Measurements from ENCODE around the gene BCAP29.
A peak's percentile ranks its signal among the peaks of the same experiment; 100 is the strongest.

The BCAP29 gene

GRCh38 chr7:107559864-107560263, 20.2 kb upstream of the BCAP29 start:
- H3K4me1 ChIP-seq (ENCODE audit: control insufficient read depth in 5 of 5, insufficient read depth in 5 of 5, low read length in 5 of 5): peaks cover 0 to 47% (median 35%) of the 10 kb centered on the region in 5 donors
- no peak overlapping the region for H3K4me3 ChIP-seq (ENCODE audit: low read depth in 1 of 5, low read length in 5 of 5)
- no peaks in the 10 kb centered on the region for H3K9me3 ChIP-seq (ENCODE audit: control insufficient read depth in 5 of 5, low read length in 5 of 5)
- peak overlapping the region; percentile 34 for H3K27ac ChIP-seq (ENCODE audit: low read depth, low read length)
- H3K9ac ChIP-seq (ENCODE audit: low read length in 5 of 5): peak overlapping the region in 1 of 5 donors; percentile 66
- H3K36me3 ChIP-seq (ENCODE audit: control insufficient read depth in 5 of 5, insufficient read depth in 5 of 5, low read length in 5 of 5): peaks cover 8 to 17% (median 15%) of the 10 kb centered on the region in 5 donors
- H3K27me3 ChIP-seq (ENCODE audit: control insufficient read depth in 5 of 5, insufficient read depth in 4 of 5, low read length in 5 of 5): no peaks in the 10 kb centered on the region

GRCh38 chr7:107560898-107561516, 19.0 kb upstream of the BCAP29 start:
- Histone ChIP-seq H3K36me3 (ENCODE audit: control insufficient read depth in 5 of 5, insufficient read depth in 5 of 5, low read length in 5 of 5) (peaks cover 6 to 10% (median 9%) of the 10 kb centered on the region in 5 donors), H3K27me3 (ENCODE audit: control insufficient read depth in 5 of 5, insufficient read depth in 4 of 5, low read length in 5 of 5) (no peaks in the 10 kb centered on the region), H3K27ac (ENCODE audit: low read depth, low read length) (peak overlapping the region; percentile 27), H3K9ac (ENCODE audit: low read length in 5 of 5) (no peak overlapping the region), H3K4me3 (ENCODE audit: low read depth in 1 of 5, low read length in 5 of 5) (no peak overlapping the region), H3K4me1 (ENCODE audit: control insufficient read depth in 5 of 5, insufficient read depth in 5 of 5, low read length in 5 of 5) (peaks cover 0 to 49% (median 37%) of the 10 kb centered on the region in 5 donors), H3K9me3 (ENCODE audit: control insufficient read depth in 5 of 5, low read length in 5 of 5) (no peaks in the 10 kb centered on the region)

GRCh38 chr7:107563081-107563774, 16.8 kb upstream of the BCAP29 start:
- no peaks in the 10 kb centered on the region for H3K9me3 ChIP-seq (ENCODE audit: control insufficient read depth in 5 of 5, low read length in 5 of 5)
- peak overlapping the region; percentile 28 to 98 (median 97) for H3K9ac ChIP-seq (ENCODE audit: low read length in 5 of 5)
- peak overlapping the region; percentile 94 for H3K27ac ChIP-seq (ENCODE audit: low read depth, low read length)
- H3K36me3 ChIP-seq (ENCODE audit: control insufficient read depth in 5 of 5, insufficient read depth in 5 of 5, low read length in 5 of 5): peaks cover 0 to 5% (median 0%) of the 10 kb centered on the region in 5 donors
- no peaks in the 10 kb centered on the region for H3K27me3 ChIP-seq (ENCODE audit: control insufficient read depth in 5 of 5, insufficient read depth in 4 of 5, low read length in 5 of 5)
- peak overlapping the region; percentile 79 to 99 (median 97) for H3K4me3 ChIP-seq (ENCODE audit: low read depth in 1 of 5, low read length in 5 of 5)
- peaks cover 0 to 49% (median 37%) of the 10 kb centered on the region in 5 donors for H3K4me1 ChIP-seq (ENCODE audit: control insufficient read depth in 5 of 5, insufficient read depth in 5 of 5, low read length in 5 of 5)

- Histone ChIP-seq H3K4me1 (ENCODE audit: control insufficient read depth in 5 of 5, insufficient read depth in 5 of 5, low read length in 5 of 5) (peaks cover 0 to 49% (median 37%) of the 10 kb centered on the region in 5 donors), H3K27me3 (ENCODE audit: control insufficient read depth in 5 of 5, insufficient read depth in 4 of 5, low read length in 5 of 5) (no peaks in the 10 kb centered on the region)
Observed at GRCh38 chr7:107563775-107564552, 16.1 kb upstream of the BCAP29 start, which contains the start of the genes COG5 and DUS4L. Gene COG5, minus strand, starts transcription at chr7:107563920. Its CDS starts 24 bp downstream, at chr7:107563896. Gene DUS4L, plus strand, starts transcription at chr7:107563971. Its CDS starts 3,100 bp downstream, at chr7:107567071.

GRCh38 chr7:107564553-107565298, 15.3 kb upstream of the BCAP29 start:
- H3K9ac ChIP-seq (ENCODE audit: low read length in 5 of 5): peak overlapping the region; percentile 74 to 98 (median 97)
- peak overlapping the region; percentile 94 for H3K27ac ChIP-seq (ENCODE audit: low read depth, low read length)
- H3K27me3 ChIP-seq (ENCODE audit: control insufficient read depth in 5 of 5, insufficient read depth in 4 of 5, low read length in 5 of 5): no peaks in the 10 kb centered on the region
- H3K36me3 ChIP-seq (ENCODE audit: control insufficient read depth in 5 of 5, insufficient read depth in 5 of 5, low read length in 5 of 5): peaks cover 0 to 5% (median 0%) of the 10 kb centered on the region in 5 donors
- H3K4me1 ChIP-seq (ENCODE audit: control insufficient read depth in 5 of 5, insufficient read depth in 5 of 5, low read length in 5 of 5): peaks cover 0 to 44% (median 29%) of the 10 kb centered on the region in 5 donors
- peak overlapping the region; percentile 91 to 99 (median 97) for H3K4me3 ChIP-seq (ENCODE audit: low read depth in 1 of 5, low read length in 5 of 5)
- no peaks in the 10 kb centered on the region for H3K9me3 ChIP-seq (ENCODE audit: control insufficient read depth in 5 of 5, low read length in 5 of 5)

More at GRCh38 chr7:107563775-107564552, 16.1 kb upstream of the BCAP29 start, which contains the start of the genes COG5 and DUS4L:
- Histone ChIP-seq H3K4me3 (ENCODE audit: low read depth in 1 of 5, low read length in 5 of 5) (peak within 1 kb of the TSS; percentile 91 to 99 (median 97)), H3K9ac (ENCODE audit: low read length in 5 of 5) (peak within 1 kb of the TSS; percentile 74 to 98 (median 97)), H3K9me3 (ENCODE audit: control insufficient read depth in 5 of 5, low read length in 5 of 5) (no peaks in the 10 kb centered on the region), H3K36me3 (ENCODE audit: control insufficient read depth in 5 of 5, insufficient read depth in 5 of 5, low read length in 5 of 5) (peaks cover 0 to 5% (median 0%) of the 10 kb centered on the region in 5 donors), H3K27ac (ENCODE audit: low read depth, low read length) (peak within 1 kb of the TSS; percentile 94)

- Histone ChIP-seq H3K9ac (ENCODE audit: low read length in 5 of 5) (no peak overlapping the region), H3K36me3 (ENCODE audit: control insufficient read depth in 5 of 5, insufficient read depth in 5 of 5, low read length in 5 of 5) (peaks cover 4 to 20% (median 13%) of the 10 kb centered on the region in 5 donors), H3K27me3 (ENCODE audit: control insufficient read depth in 5 of 5, insufficient read depth in 4 of 5, low read length in 5 of 5) (no peaks in the 10 kb centered on the region), H3K9me3 (ENCODE audit: control insufficient read depth in 5 of 5, low read length in 5 of 5) (no peaks in the 10 kb centered on the region), H3K4me1 (ENCODE audit: control insufficient read depth in 5 of 5, insufficient read depth in 5 of 5, low read length in 5 of 5) (peaks cover 0 to 1% (median 0%) of the 10 kb centered on the region in 5 donors), H3K27ac (ENCODE audit: low read depth, low read length) (no peak overlapping the region), H3K4me3 (ENCODE audit: low read depth in 1 of 5, low read length in 5 of 5) (no peak overlapping the region)
Observed at GRCh38 chr7:107570298-107570697, 9.7 kb upstream of the BCAP29 start.

GRCh38 chr7:107573537-107573936, 6.5 kb upstream of the BCAP29 start:
- Histone ChIP-seq H3K27ac (ENCODE audit: low read depth, low read length) (no peak overlapping the region), H3K36me3 (ENCODE audit: control insufficient read depth in 5 of 5, insufficient read depth in 5 of 5, low read length in 5 of 5) (peaks cover 4 to 15% (median 13%) of the 10 kb centered on the region in 5 donors)

GRCh38 chr7:107579554-107579884, 527 bp upstream of the BCAP29 start:
- Histone ChIP-seq H3K4me1 (ENCODE audit: control insufficient read depth in 5 of 5, insufficient read depth in 5 of 5, low read length in 5 of 5) (peaks cover 3 to 27% (median 24%) of the 10 kb centered on the region in 5 donors), H3K4me3 (ENCODE audit: low read depth in 1 of 5, low read length in 5 of 5) (peak overlapping the region; percentile 88 to 94 (median 89)), H3K36me3 (ENCODE audit: control insufficient read depth in 5 of 5, insufficient read depth in 5 of 5, low read length in 5 of 5) (peaks cover 2 to 8% (median 7%) of the 10 kb centered on the region in 5 donors), H3K9me3 (ENCODE audit: control insufficient read depth in 5 of 5, low read length in 5 of 5) (no peaks in the 10 kb centered on the region), H3K27me3 (ENCODE audit: control insufficient read depth in 5 of 5, insufficient read depth in 4 of 5, low read length in 5 of 5) (no peaks in the 10 kb centered on the region), H3K27ac (ENCODE audit: low read depth, low read length) (peak overlapping the region; percentile 92), H3K9ac (ENCODE audit: low read length in 5 of 5) (peak overlapping the region; percentile 48 to 91 (median 87))

More at GRCh38 chr7:107573537-107573936, 6.5 kb upstream of the BCAP29 start:
- no peak overlapping the region for H3K9ac ChIP-seq (ENCODE audit: low read length in 5 of 5)
- H3K4me3 ChIP-seq (ENCODE audit: low read depth in 1 of 5, low read length in 5 of 5): no peak overlapping the region
- no peaks in the 10 kb centered on the region for H3K27me3 ChIP-seq (ENCODE audit: control insufficient read depth in 5 of 5, insufficient read depth in 4 of 5, low read length in 5 of 5)
- H3K9me3 ChIP-seq (ENCODE audit: control insufficient read depth in 5 of 5, low read length in 5 of 5): no peaks in the 10 kb centered on the region
- H3K4me1 ChIP-seq (ENCODE audit: control insufficient read depth in 5 of 5, insufficient read depth in 5 of 5, low read length in 5 of 5): no peaks in the 10 kb centered on the region

- peak overlapping the region; percentile 85 to 94 (median 89) for H3K4me3 ChIP-seq (ENCODE audit: low read depth in 1 of 5, low read length in 5 of 5)
- H3K27me3 ChIP-seq (ENCODE audit: control insufficient read depth in 5 of 5, insufficient read depth in 4 of 5, low read length in 5 of 5): no peaks in the 10 kb centered on the region
- no peaks in the 10 kb centered on the region for H3K9me3 ChIP-seq (ENCODE audit: control insufficient read depth in 5 of 5, low read length in 5 of 5)
- H3K36me3 ChIP-seq (ENCODE audit: control insufficient read depth in 5 of 5, insufficient read depth in 5 of 5, low read length in 5 of 5): peaks cover 3 to 14% (median 11%) of the 10 kb centered on the region in 5 donors
- peak overlapping the region; percentile 92 for H3K27ac ChIP-seq (ENCODE audit: low read depth, low read length)
- peak overlapping the region; percentile 91 to 97 (median 92) for H3K9ac ChIP-seq (ENCODE audit: low read length in 5 of 5)
- H3K4me1 ChIP-seq (ENCODE audit: control insufficient read depth in 5 of 5, insufficient read depth in 5 of 5, low read length in 5 of 5): peaks cover 3 to 27% (median 24%) of the 10 kb centered on the region in 5 donors
Observed at GRCh38 chr7:107580716-107581383, 804 bp downstream of the BCAP29 start.
